Ovary (tissue), 3 donors: Measurements from ENCODE around the gene WNT4.

Experiments used
- EP300 ChIP-seq: sonication (generic); formaldehyde crosslinking; IDR thresholded peaks from one replicate; pipeline ENCODE4 v1.6.1; 2017; ENCODE audit warnings: antibody characterized with exemption
- POLR2A ChIP-seq: fragments of 450-650 bp; IDR thresholded peaks from one replicate; pipeline ENCODE4 v1.6.1; 2017; ENCODE audit warnings: antibody characterized with exemption, mild to moderate bottlenecking, moderate library complexity
- TF ChIP-seq, protein P1 (sequence below), 3 donors: fragments of 450-650 bp in 2 of 3; fragments of 200-600 bp in 1 of 3; IDR thresholded peaks; one replicate each; pipeline versions ENCODE4 v1.5.1 to v1.8.0; 2016 to 2022; ENCODE audit warnings: antibody characterized with exemption in 3 of 3, mild to moderate bottlenecking in 1 of 3
- donor health status: DM: no; HTN: no; CAD: no.

DNA sequence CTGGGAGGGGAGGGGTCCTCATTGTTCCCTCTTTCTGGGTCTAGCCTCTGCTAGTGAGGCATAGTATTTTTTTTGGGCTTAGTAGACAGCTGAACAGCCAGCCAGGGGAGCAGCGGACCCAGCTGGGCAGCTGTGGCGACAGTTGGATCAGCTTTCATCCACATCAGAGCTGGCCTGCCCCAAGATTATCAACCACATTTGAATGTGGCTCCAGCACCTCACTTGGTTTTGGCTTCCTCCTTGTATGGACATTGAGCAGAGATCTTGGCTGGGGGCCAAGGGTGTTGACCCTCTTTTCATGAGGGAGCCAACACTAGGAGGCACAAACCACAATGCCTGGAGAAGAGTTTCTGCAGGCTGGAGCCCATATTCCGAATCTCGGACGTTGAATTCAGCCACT is 25.0 kb downstream of the WNT4 start:
- TF ChIP-seq, protein P1, sequence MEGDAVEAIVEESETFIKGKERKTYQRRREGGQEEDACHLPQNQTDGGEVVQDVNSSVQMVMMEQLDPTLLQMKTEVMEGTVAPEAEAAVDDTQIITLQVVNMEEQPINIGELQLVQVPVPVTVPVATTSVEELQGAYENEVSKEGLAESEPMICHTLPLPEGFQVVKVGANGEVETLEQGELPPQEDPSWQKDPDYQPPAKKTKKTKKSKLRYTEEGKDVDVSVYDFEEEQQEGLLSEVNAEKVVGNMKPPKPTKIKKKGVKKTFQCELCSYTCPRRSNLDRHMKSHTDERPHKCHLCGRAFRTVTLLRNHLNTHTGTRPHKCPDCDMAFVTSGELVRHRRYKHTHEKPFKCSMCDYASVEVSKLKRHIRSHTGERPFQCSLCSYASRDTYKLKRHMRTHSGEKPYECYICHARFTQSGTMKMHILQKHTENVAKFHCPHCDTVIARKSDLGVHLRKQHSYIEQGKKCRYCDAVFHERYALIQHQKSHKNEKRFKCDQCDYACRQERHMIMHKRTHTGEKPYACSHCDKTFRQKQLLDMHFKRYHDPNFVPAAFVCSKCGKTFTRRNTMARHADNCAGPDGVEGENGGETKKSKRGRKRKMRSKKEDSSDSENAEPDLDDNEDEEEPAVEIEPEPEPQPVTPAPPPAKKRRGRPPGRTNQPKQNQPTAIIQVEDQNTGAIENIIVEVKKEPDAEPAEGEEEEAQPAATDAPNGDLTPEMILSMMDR (IDR thresholded peaks at IDR 0.05), result no peak
- TF ChIP-seq POLR2A, result no peak
- no peak for TF ChIP-seq EP300
